H9 (cell line): ENCODE measurements around the gene CCDC71L. TPM values are rescaled to one million over a fixed set of nuclear protein-coding genes. Genes with fewer than 3 reads are reported as not detected.

ENCODE experiments used
- DNase-seq: peaks from one replicate; pipeline ENCODE4 v3.0.0-alpha.2; 2017
- H2AFZ ChIP-seq: one replicate; pipeline ENCODE4 v1.6.1; 2013; ENCODE audit warnings: mild to moderate bottlenecking, low read length, control low read depth, moderate library complexity
- H2AK5ac ChIP-seq: 2 replicates; pipeline ENCODE4 v1.6.1; 2013; ENCODE audit warnings: low read length, control low read depth, mixed read lengths; ENCODE audit not compliant: insufficient read length
- H2BK120ac ChIP-seq: one replicate; pipeline ENCODE4 v1.6.1; 2013; ENCODE audit warnings: low read depth, mild to moderate bottlenecking, low read length, control low read depth, inconsistent platforms; ENCODE audit not compliant: poor library complexity, severe bottlenecking
- H2BK12ac ChIP-seq: 2 replicates; pipeline ENCODE4 v1.6.1; 2013; ENCODE audit warnings: low read length, control low read depth, mixed read lengths, low read depth; ENCODE audit not compliant: insufficient read length
- H2BK15ac ChIP-seq: 2 replicates; pipeline ENCODE4 v1.6.1; 2013; ENCODE audit warnings: low read depth, low read length, control low read depth
- H2BK20ac ChIP-seq: one replicate; pipeline ENCODE4 v1.6.1; 2013; ENCODE audit warnings: low read depth, mild to moderate bottlenecking, low read length, control low read depth, inconsistent platforms; ENCODE audit not compliant: poor library complexity, severe bottlenecking
- H2BK5ac ChIP-seq: 2 replicates; pipeline ENCODE4 v1.6.1; 2013; ENCODE audit warnings: low read length, control low read depth, mixed read lengths; ENCODE audit not compliant: insufficient read length
- H3K14ac ChIP-seq: 2 replicates; pipeline ENCODE4 v1.6.1; 2013; ENCODE audit warnings: low read length, control low read depth; ENCODE audit not compliant: insufficient read depth
- H3K18ac ChIP-seq: 2 replicates; pipeline ENCODE4 v1.6.1; 2013; ENCODE audit warnings: low read depth, mild to moderate bottlenecking, mixed read lengths, low read length, control low read depth; ENCODE audit not compliant: insufficient read length
- H3K23ac ChIP-seq: 2 replicates; pipeline ENCODE4 v1.6.1; 2013; ENCODE audit warnings: low read length, control low read depth, mixed read lengths, low read depth; ENCODE audit not compliant: insufficient read length
- H3K23me2 ChIP-seq: 2 replicates; pipeline ENCODE4 v1.6.1; 2013; ENCODE audit warnings: low read depth, mild to moderate bottlenecking, mixed read lengths, low read length, control low read depth; ENCODE audit not compliant: insufficient read length, poor library complexity, severe bottlenecking
- H3K27ac ChIP-seq: 2 replicates; pipeline ENCODE4 v1.5.1; 2013; ENCODE audit warnings: low read length, control low read depth, mixed read lengths, low read depth; ENCODE audit not compliant: insufficient read length
- H3K27me3 ChIP-seq: 2 replicates; pipeline ENCODE4 v1.6.1; 2013; ENCODE audit warnings: low read length, control low read depth, inconsistent platforms; ENCODE audit not compliant: insufficient read depth
- H3K4ac ChIP-seq: 2 replicates; pipeline ENCODE4 v1.6.1; 2013; ENCODE audit warnings: low read depth, mild to moderate bottlenecking, control low read depth, inconsistent platforms, low read length, moderate library complexity
- H3K4me1 ChIP-seq: 2 replicates; pipeline ENCODE4 v1.6.1; 2013; ENCODE audit warnings: low read length, control low read depth, inconsistent platforms; ENCODE audit not compliant: insufficient read depth
- H3K4me2 ChIP-seq: 2 replicates; pipeline ENCODE4 v1.6.1; 2013; ENCODE audit warnings: low read length, control low read depth, mixed read lengths; ENCODE audit not compliant: insufficient read length, insufficient read depth
- H3K56ac ChIP-seq: 2 replicates; pipeline ENCODE4 v1.6.1; 2013; ENCODE audit warnings: low read depth, mild to moderate bottlenecking, mixed read lengths, low read length, control low read depth; ENCODE audit not compliant: insufficient read length
- H3K79me1 ChIP-seq: 2 replicates; pipeline ENCODE4 v1.6.1; 2013; ENCODE audit warnings: low read depth, mild to moderate bottlenecking, moderate library complexity, low read length, control low read depth, inconsistent platforms; ENCODE audit not compliant: insufficient read depth, poor library complexity, severe bottlenecking
- H3K79me2 ChIP-seq: 2 replicates; pipeline ENCODE4 v1.6.1; 2013; ENCODE audit warnings: low read length, control low read depth, inconsistent platforms; ENCODE audit not compliant: insufficient read depth
- H3K9ac ChIP-seq: 2 replicates; pipeline ENCODE4 v1.6.1; 2013; ENCODE audit warnings: low read length, control low read depth, mixed read lengths; ENCODE audit not compliant: insufficient read length; ENCODE audit errors: extremely low read depth
- H3K9me3 ChIP-seq: one replicate; pipeline ENCODE4 v1.6.1; 2013; ENCODE audit warnings: low read depth, low read length, inconsistent platforms; ENCODE audit not compliant: control insufficient read depth
- H3T11ph ChIP-seq: one replicate; pipeline ENCODE4 v1.6.1; 2013; ENCODE audit warnings: mild to moderate bottlenecking, low read length, control low read depth, inconsistent platforms
- H4K20me1 ChIP-seq: one replicate; pipeline ENCODE4 v1.6.1; 2013; ENCODE audit not compliant: control insufficient read depth, insufficient read length, insufficient read depth
- H4K5ac ChIP-seq: 2 replicates; pipeline ENCODE4 v1.6.1; 2013; ENCODE audit warnings: low read depth, mild to moderate bottlenecking, mixed read lengths, low read length, control low read depth; ENCODE audit not compliant: insufficient read length
- H4K8ac ChIP-seq: replicated peaks from 2 replicates; pipeline ENCODE4 v1.6.1; 2013; ENCODE audit warnings: low read length, control low read depth, mixed read lengths, low read depth; ENCODE audit not compliant: insufficient read length
- H4K91ac ChIP-seq: 2 replicates; pipeline ENCODE4 v1.6.1; 2013; ENCODE audit warnings: low read depth, mild to moderate bottlenecking, moderate library complexity, mixed read lengths, low read length, control low read depth; ENCODE audit not compliant: insufficient read length
- H3K27ac Mint-ChIP-seq, 3 experiments: 2 replicates in 2 of 3; 3 replicates in 1 of 3; pipeline ENCODE4 v1.8.0; 2020 to 2021; ENCODE audit warnings: mixed read lengths in 3 of 3, mild to moderate bottlenecking in 1 of 3, moderate library complexity in 1 of 3
- H3K27me3 Mint-ChIP-seq: 2 replicates; pipeline ENCODE4 v1.8.0; 2021; ENCODE audit warnings: low read depth, mild to moderate bottlenecking, moderate library complexity, mixed read lengths
- H3K36me3 Mint-ChIP-seq, 3 experiments: 2 replicates in 2 of 3; 3 replicates in 1 of 3; pipeline ENCODE4 v1.8.0; 2020 to 2021; ENCODE audit warnings: low read depth in 3 of 3, mixed read lengths in 3 of 3; ENCODE audit not compliant: insufficient read depth in 1 of 3
- H3K4me1 Mint-ChIP-seq, 2 experiments: 2 replicates each; pipeline ENCODE4 v1.8.0; 2020; ENCODE audit warnings: mixed read lengths in 2 of 2
- H3K4me3 Mint-ChIP-seq, 2 experiments: 2 replicates in 1 of 2; 3 replicates in 1 of 2; pipeline ENCODE4 v1.8.0; 2020 to 2021; ENCODE audit warnings: mild to moderate bottlenecking in 2 of 2, mixed read lengths in 2 of 2, moderate library complexity in 1 of 2
- H3K9me3 Mint-ChIP-seq, 2 experiments: 2 replicates in 1 of 2; 3 replicates in 1 of 2; pipeline ENCODE4 v1.8.0; 2020; ENCODE audit warnings: mild to moderate bottlenecking in 2 of 2, mixed read lengths in 2 of 2, moderate library complexity in 1 of 2
- CTCF ChIP-seq: fragments of 200-600 bp; sonication (generic); conservative IDR thresholded peaks from 3 replicates; pipeline ENCODE4 v1.8.0; 2021; ENCODE audit warnings: antibody characterized with exemption, mild to moderate bottlenecking
- WGBS: extraction: QIAGEN DNeasy Blood & Tissue Kit; methylation state at CpG from one replicate; pipeline ENCODE4 v1.1.7; 2013; ENCODE audit warnings: missing lambda C conversion rate, low lambda C conversion rate, mixed read lengths; ENCODE audit not compliant: insufficient read length; ENCODE audit errors: extremely low coverage; 5-methylcytosine and 5-hydroxymethylcytosine counted together
- total RNA-seq: library from RNA; stranded (reverse); gene quantifications from 2 replicates; pipeline ENCODE4 v1.2.1, GENCODE V29; 2021

Gene CCDC71L
- total RNA-seq, 1 experiment from 2014 or later, result 13.7 TPM

DNA sequence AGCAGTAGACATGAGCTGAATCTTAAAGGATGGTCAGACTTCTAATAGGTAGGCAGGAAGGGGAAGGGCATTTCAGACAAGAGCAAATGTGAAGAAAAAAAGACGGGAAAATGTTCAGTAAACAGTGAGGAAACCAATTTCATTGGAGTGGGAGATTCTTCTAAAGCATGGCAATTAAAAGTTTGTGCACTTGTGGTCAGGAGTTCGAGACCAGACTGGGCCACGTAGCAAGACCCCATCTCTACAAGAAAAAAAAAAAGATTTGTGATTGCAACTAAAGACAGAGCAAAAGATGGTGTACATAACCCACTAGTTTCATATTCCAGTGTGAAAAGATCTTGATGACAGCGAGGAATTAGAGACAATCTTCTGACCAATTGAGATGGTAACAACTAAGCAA lies 41.7 kb downstream of the CCDC71L start:
- no peak overlapping the region for H3K4ac ChIP-seq
- no peak overlapping the region for H3K9ac ChIP-seq
- no peaks in the 10 kb centered on the region for H3K79me1 ChIP-seq
- H3K56ac ChIP-seq, result no peak overlapping the region
- H3K9me3 ChIP-seq, result no peaks in the 10 kb centered on the region
- H3K79me2 ChIP-seq, result no peaks in the 10 kb centered on the region
- H4K8ac ChIP-seq, result no peak overlapping the region
- H3T11ph ChIP-seq, result no peak overlapping the region
- no peak overlapping the region for H2BK120ac ChIP-seq
- H2BK20ac ChIP-seq, result no peak overlapping the region
- no peaks in the 10 kb centered on the region for H3K4me1 ChIP-seq
- H2BK5ac ChIP-seq, result no peak overlapping the region
- no peak overlapping the region for H3K23ac ChIP-seq
- H4K20me1 ChIP-seq, result no peaks in the 10 kb centered on the region
- H2BK12ac ChIP-seq, result no peak overlapping the region
- no peak overlapping the region for H4K91ac ChIP-seq
- H2AFZ ChIP-seq, result no peak overlapping the region
- H3K27me3 ChIP-seq, result no peaks in the 10 kb centered on the region
- Mint-ChIP-seq H3K27ac (no peak overlapping the region), H3K27me3 (peaks cover 3% of the 10 kb centered on the region), H3K4me3 (no peak overlapping the region), H3K4me1 (no peaks in the 10 kb centered on the region), H3K9me3 (peaks cover 7 to 11% of the 10 kb centered on the region in 2 experiments; a peak in 3 of 5 replicates), H3K36me3 (peaks cover 0 to 1% (median 0%) of the 10 kb centered on the region in 3 experiments; a peak in 1 of 7 replicates)
- H4K5ac ChIP-seq, result no peak overlapping the region
- H3K23me2 ChIP-seq, result no peaks in the 10 kb centered on the region
- no peak overlapping the region for H2AK5ac ChIP-seq
- no peak for TF ChIP-seq CTCF
- WGBS, result no CpG with 5 or more reads among the region's 4 CpGs
- H3K4me2 ChIP-seq, result no peak overlapping the region
- no peak overlapping the region for H3K27ac ChIP-seq
- no peak for DNase-seq
- no peak overlapping the region for H3K14ac ChIP-seq
- H2BK15ac ChIP-seq, result no peak overlapping the region
- no peak overlapping the region for H3K18ac ChIP-seq
